Raji (cell line): ENCODE measurements around the gene TNFAIP2.

Source experiments
- POLR2A ChIP-seq: IDR thresholded peaks from 2 replicates; pipeline ENCODE4 v1.6.1; 2011; ENCODE audit warnings: low read depth, low read length, control low read depth; ENCODE audit not compliant: insufficient read depth

Gene TNFAIP2

GRCh38 chr14:103133210-103134140 lies 10.2 kb downstream of the TNFAIP2 start:
- no peak for TF ChIP-seq POLR2A

GRCh38 chr14:103134405-103134804 lies 11.1 kb downstream of the TNFAIP2 start:
- TF ChIP-seq POLR2A = no peak

GRCh38 chr14:103134919-103135318 lies 11.7 kb downstream of the TNFAIP2 start:
- TF ChIP-seq POLR2A = no peak

- TF ChIP-seq POLR2A = no peak
Measured at GRCh38 chr14:103135333-103136260, 12.3 kb downstream of the TNFAIP2 start.

- TF ChIP-seq POLR2A = no peak
Measured at GRCh38 chr14:103136388-103137271, 13.4 kb downstream of the TNFAIP2 start.

GRCh38 chr14:103137689-103138300 lies 14.5 kb downstream of the TNFAIP2 start:
- no peak for TF ChIP-seq POLR2A

GRCh38 chr14:103138301-103139131 lies 15.3 kb downstream of the TNFAIP2 start:
- TF ChIP-seq POLR2A = no peak

- no peak for TF ChIP-seq POLR2A
Measured at GRCh38 chr14:103139132-103140025, 16.1 kb downstream of the TNFAIP2 start.

GRCh38 chr14:103140316-103141109 lies 17.3 kb downstream of the TNFAIP2 start:
- TF ChIP-seq POLR2A = no peak

- TF ChIP-seq POLR2A = no peak
Measured at GRCh38 chr14:103141117-103141796, 18.0 kb downstream of the TNFAIP2 start.

GRCh38 chr14:103142026-103142425 lies 18.8 kb downstream of the TNFAIP2 start:
- TF ChIP-seq POLR2A = no peak

- TF ChIP-seq POLR2A = no peak
Measured at GRCh38 chr14:103142721-103143302, 19.6 kb downstream of the TNFAIP2 start.
